Caco-2 (cell line): ENCODE data around the gene ADD1. TPM values are rescaled to one million over a fixed set of nuclear protein-coding genes. Genes with fewer than 3 reads are reported as not detected.
A peak's percentile ranks its signal among the peaks of the same experiment; 100 is the strongest.

Experiments used
- BruUV-seq: library from RNA; stranded (reverse); fragments of 400-500 nt; replicated peaks from 2 replicates; lab custom pipeline; 2021; lab: Mats Ljungman, UMichigan
- CTCF ChIA-PET: fragments of 300-600 bp; sonication (Branson Sonifier 250); formaldehyde crosslinking; loops from one replicate; lab custom pipeline; 2022; ENCODE audit warnings: antibody characterized with exemption; lab: Charles Lee
- POLR2A ChIA-PET: fragments of 300-600 bp; sonication (Branson Sonifier 250); formaldehyde crosslinking; loops from one replicate; lab custom pipeline; 2022; ENCODE audit warnings: antibody characterized with exemption; lab: Charles Lee
- DNase-seq, 2 experiments: peaks; one replicate each; pipeline versions ENCODE4 v3.0.0 to v3.0.0-alpha.2; 2020 to 2022
- H3K27me3 ChIP-seq: replicated peaks from 2 replicates; pipeline ENCODE4 v1.6.0; 2011; ENCODE audit warnings: low read length; ENCODE audit not compliant: control insufficient read depth, insufficient read depth
- H3K36me3 ChIP-seq: 2 replicates; pipeline ENCODE4 v1.5.1; 2011; ENCODE audit warnings: low read length; ENCODE audit not compliant: control insufficient read depth, insufficient read depth
- H3K4me1 ChIP-seq: fragments of 250-450 bp; sonication (Bioruptor Pico); 2 replicates; pipeline ENCODE4 v1.5.1; 2020; ENCODE audit warnings: mild to moderate bottlenecking
- H3K4me3 ChIP-seq: 2 replicates; pipeline ENCODE4 v1.5.1; 2011; ENCODE audit warnings: low read depth, mild to moderate bottlenecking, control low read depth, low read length
- H3K9me3 ChIP-seq: fragments of 250-450 bp; sonication (Bioruptor Pico); 2 replicates; pipeline ENCODE4 v1.5.1; 2020; ENCODE audit warnings: mild to moderate bottlenecking, moderate library complexity
- H3K27ac Mint-ChIP-seq: one replicate; pipeline ENCODE4 v1.8.0; 2022; ENCODE audit warnings: mixed read lengths; ENCODE audit not compliant: unreplicated experiment
- H3K27me3 Mint-ChIP-seq: one replicate; pipeline ENCODE4 v1.8.0; 2022; ENCODE audit warnings: mixed read lengths; ENCODE audit not compliant: insufficient read depth, unreplicated experiment
- H3K36me3 Mint-ChIP-seq: one replicate; pipeline ENCODE4 v1.8.0; 2022; ENCODE audit warnings: mild to moderate bottlenecking, mixed read lengths; ENCODE audit not compliant: insufficient read depth, unreplicated experiment
- H3K4me1 Mint-ChIP-seq: one replicate; pipeline ENCODE4 v1.8.0; 2022; ENCODE audit warnings: low read depth, mixed read lengths; ENCODE audit not compliant: unreplicated experiment
- H3K4me3 Mint-ChIP-seq: one replicate; pipeline ENCODE4 v1.8.0; 2022; ENCODE audit warnings: mild to moderate bottlenecking, moderate library complexity, mixed read lengths; ENCODE audit not compliant: unreplicated experiment
- H3K9me3 Mint-ChIP-seq: one replicate; pipeline ENCODE4 v1.8.0; 2022; ENCODE audit warnings: mixed read lengths; ENCODE audit not compliant: unreplicated experiment
- intact Hi-C: fragments of 100-400 bp; cut with micrococcal nuclease; formaldehyde crosslinking; loops from one replicate; pipeline ENCODE4 v1.10.0; 2022; ENCODE audit not compliant: unreplicated experiment
- total RNA-seq: library from RNA; stranded (reverse); gene quantifications from 2 replicates; pipeline ENCODE4 v1.2.3, GENCODE V29; 2022
- TF ChIP-seq, protein P1 (sequence below), 2 experiments: fragments of 200-600 bp in 1 of 2; IDR thresholded peaks; 1 replicate in 1 of 2; 2 replicates in 1 of 2; pipeline versions ENCODE4 v1.5.1 to v1.8.0; 2011 to 2022; ENCODE audit warnings: antibody characterized with exemption in 1 of 2, control low read depth in 1 of 2, inconsistent platforms in 1 of 2, low read depth in 1 of 2, low read length in 1 of 2, mild to moderate bottlenecking in 1 of 2, moderate library complexity in 1 of 2; ENCODE audit not compliant: insufficient read depth in 1 of 2, severe bottlenecking in 1 of 2, unreplicated experiment in 1 of 2

The ADD1 gene
- total RNA-seq, 1 experiment from 2014 or later = 242 TPM

DNA sequence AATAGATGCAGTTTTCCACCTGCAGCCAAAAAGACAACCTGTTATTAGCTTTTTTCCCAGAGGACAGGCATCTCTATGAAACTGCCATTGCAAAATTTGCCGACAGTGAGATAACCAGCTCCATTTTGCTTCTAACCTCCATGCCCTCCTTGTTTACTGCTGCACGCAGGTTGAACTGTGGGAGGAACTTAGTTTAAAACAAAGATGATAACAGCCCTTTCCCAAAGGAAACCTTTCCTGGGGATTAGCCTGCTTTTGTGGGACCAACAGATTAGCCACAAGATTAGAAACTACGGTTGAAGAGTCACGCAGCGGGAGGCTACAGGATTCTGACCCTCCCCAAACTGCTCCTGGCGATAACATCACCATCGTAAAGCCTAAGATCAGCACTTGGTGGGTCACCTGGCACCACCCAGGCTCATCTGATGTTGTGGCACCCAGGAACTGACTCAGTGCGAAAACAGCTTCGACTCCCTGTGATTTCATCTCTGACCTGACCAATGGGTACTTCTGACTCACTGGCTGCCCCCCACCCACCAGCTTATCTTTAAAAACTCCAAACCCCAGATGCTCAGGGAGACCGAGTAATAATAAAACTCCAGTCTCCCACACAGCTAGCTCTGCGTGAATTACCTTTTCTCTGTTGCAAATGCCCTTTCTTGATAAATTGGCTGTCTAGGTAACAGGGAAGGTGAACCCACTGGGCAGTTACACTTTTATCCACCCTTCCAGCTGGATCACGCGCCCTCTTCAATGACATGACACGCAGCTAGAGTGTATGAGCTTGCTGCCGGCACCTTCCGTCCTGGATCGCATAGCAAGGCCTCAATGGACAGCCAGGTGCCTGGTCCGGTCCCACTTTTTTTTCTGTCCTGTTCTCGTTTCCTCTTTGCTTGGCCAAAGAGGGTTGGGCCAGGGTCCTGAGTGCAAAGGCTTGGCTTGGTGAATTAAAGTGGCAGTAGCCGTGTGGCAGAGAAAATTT is 92.4 kb downstream of the ADD1 start:
- intact Hi-C loops = no loop called here
- CTCF ChIA-PET = interaction anchor here (0.9 kb wide), 1 partner anchor 13 kb away, joined by 5 read pairs; no protein-coding TSS in a partner anchor
- Mint-ChIP-seq H3K27ac (peak overlapping the region; percentile 79), H3K4me1 (no peaks in the 10 kb centered on the region), H3K4me3 (peak overlapping the region; percentile 75), H3K9me3 (no peaks in the 10 kb centered on the region), H3K27me3 (no peaks in the 10 kb centered on the region), H3K36me3 (peaks cover 79% of the 10 kb centered on the region)
- no TSS peak for BruUV-seq
- TF ChIP-seq, protein P1, sequence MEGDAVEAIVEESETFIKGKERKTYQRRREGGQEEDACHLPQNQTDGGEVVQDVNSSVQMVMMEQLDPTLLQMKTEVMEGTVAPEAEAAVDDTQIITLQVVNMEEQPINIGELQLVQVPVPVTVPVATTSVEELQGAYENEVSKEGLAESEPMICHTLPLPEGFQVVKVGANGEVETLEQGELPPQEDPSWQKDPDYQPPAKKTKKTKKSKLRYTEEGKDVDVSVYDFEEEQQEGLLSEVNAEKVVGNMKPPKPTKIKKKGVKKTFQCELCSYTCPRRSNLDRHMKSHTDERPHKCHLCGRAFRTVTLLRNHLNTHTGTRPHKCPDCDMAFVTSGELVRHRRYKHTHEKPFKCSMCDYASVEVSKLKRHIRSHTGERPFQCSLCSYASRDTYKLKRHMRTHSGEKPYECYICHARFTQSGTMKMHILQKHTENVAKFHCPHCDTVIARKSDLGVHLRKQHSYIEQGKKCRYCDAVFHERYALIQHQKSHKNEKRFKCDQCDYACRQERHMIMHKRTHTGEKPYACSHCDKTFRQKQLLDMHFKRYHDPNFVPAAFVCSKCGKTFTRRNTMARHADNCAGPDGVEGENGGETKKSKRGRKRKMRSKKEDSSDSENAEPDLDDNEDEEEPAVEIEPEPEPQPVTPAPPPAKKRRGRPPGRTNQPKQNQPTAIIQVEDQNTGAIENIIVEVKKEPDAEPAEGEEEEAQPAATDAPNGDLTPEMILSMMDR (IDR thresholded peaks at IDR 0.05; ENCODE audit: insufficient read depth in 1 of 2, low read depth in 1 of 2, low read length in 1 of 2, severe bottlenecking in 1 of 2, unreplicated experiment in 1 of 2) = no peak
- Histone ChIP-seq H3K27me3 (no peaks in the 10 kb centered on the region), H3K4me1 (peaks cover 6% of the 10 kb centered on the region), H3K9me3 (no peaks in the 10 kb centered on the region), H3K4me3 (peak overlapping the region; percentile 97), H3K36me3 (peaks cover 2% of the 10 kb centered on the region; the same call in 1 of the 2 replicates)
- no peak for DNase-seq
- POLR2A ChIA-PET = interaction anchor here (0.5 to 0.9 kb wide), 2 partner anchors 27 to 87 kb away, joined by 3 to 4 read pairs; partner anchors contain the start of genes GRK4 and NOP14

DNA sequence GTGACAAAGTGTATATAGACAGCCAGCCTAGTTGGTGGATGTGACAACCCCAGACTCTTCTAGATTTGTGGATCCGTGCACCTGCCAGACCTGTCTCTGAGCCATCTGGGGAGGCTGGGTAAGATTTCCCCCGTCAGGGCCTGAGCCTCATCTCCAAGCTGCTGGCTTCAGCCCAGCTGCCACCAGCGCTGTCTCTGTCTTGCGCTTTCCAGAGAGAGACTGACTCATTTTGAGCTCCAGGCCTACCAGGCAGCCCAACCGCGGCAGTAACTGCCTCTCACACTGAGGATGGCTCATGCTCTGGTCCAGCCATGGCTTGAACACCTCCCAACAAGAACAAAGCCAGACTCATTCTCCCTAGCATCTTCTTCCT is 93.1 kb downstream of the ADD1 start:
- BruUV-seq = no TSS peak
- H3K27ac Mint-ChIP-seq = no peak overlapping the region
- peaks cover 79% of the 10 kb centered on the region for H3K36me3 Mint-ChIP-seq

More for the DNA sequence above, 93.1 kb downstream of the ADD1 start:
- Mint-ChIP-seq H3K9me3 (no peaks in the 10 kb centered on the region), H3K4me1 (no peaks in the 10 kb centered on the region), H3K27me3 (no peaks in the 10 kb centered on the region), H3K4me3 (no peak overlapping the region)
- Histone ChIP-seq H3K36me3 (peaks cover 2% of the 10 kb centered on the region; the same call in 1 of the 2 replicates), H3K27me3 (no peaks in the 10 kb centered on the region), H3K4me1 (peaks cover 6% of the 10 kb centered on the region), H3K9me3 (no peaks in the 10 kb centered on the region), H3K4me3 (no peak overlapping the region)
- CTCF ChIA-PET = no interaction called here
- POLR2A ChIA-PET = no interaction called here
- DNase-seq = no peak
- intact Hi-C loops = no loop called here
- TF ChIP-seq, protein P1 (IDR thresholded peaks at IDR 0.05; ENCODE audit: insufficient read depth in 1 of 2, low read depth in 1 of 2, low read length in 1 of 2, severe bottlenecking in 1 of 2, unreplicated experiment in 1 of 2) = no peak
